Heart left ventricle (tissue), 13 donors: ENCODE data around the gene MPO.

Source experiments
- POLR2A ChIP-seq, 2 donors: fragments of 450-650 bp; IDR thresholded peaks; one replicate each; pipeline ENCODE4 v1.6.1; 2017; ENCODE audit warnings: antibody characterized with exemption in 2 of 2, mild to moderate bottlenecking in 2 of 2, moderate library complexity in 2 of 2
- TF ChIP-seq, protein P1 (sequence below), 12 donors: fragments of 200-600 bp; sonication (generic) in 4 of 12; IDR thresholded peaks; one replicate each; pipeline versions ENCODE4 v1.5.0 to v1.8.0; 2018 to 2022; ENCODE audit warnings: antibody characterized with exemption in 12 of 12, mild to moderate bottlenecking in 5 of 12
- donor health status: ischemic (EF 13 %, LVEDD 7.1; RV severe dilation, severe dysfunction).
- donor health status: DM: no; HTN: yes; CAD: no.
- donor health status: DM: no; HTN: no; CAD: no.
- donor health status: ischemic (EF 25% LVEDD 6.9; RV normal size, moderate dysfunction).
- donor health status: ischemic (EF 25% LVEDD 5.7; RV mildly dilated, moderate dysfunction).
- donor health status: ischemic (EF 35%, LVEDD 5.7; RV mildly dilated, moderate dysfunction).
- donor health status: nonischemic (EF 11% LVEDD 7.7; RV severe dilation, severe dysfunction).
- donor health status: DM: yes; HTN: yes; CAD: no.
- donor health status: PGD.
- donor health status: ischemic (EF 29% LVEDD 5.4; RV normal size, mild dysfunction).
- donor health status: nonischemic (EF 23%, LVEDD 6.1; RV moderate dilation, normal function).

DNA sequence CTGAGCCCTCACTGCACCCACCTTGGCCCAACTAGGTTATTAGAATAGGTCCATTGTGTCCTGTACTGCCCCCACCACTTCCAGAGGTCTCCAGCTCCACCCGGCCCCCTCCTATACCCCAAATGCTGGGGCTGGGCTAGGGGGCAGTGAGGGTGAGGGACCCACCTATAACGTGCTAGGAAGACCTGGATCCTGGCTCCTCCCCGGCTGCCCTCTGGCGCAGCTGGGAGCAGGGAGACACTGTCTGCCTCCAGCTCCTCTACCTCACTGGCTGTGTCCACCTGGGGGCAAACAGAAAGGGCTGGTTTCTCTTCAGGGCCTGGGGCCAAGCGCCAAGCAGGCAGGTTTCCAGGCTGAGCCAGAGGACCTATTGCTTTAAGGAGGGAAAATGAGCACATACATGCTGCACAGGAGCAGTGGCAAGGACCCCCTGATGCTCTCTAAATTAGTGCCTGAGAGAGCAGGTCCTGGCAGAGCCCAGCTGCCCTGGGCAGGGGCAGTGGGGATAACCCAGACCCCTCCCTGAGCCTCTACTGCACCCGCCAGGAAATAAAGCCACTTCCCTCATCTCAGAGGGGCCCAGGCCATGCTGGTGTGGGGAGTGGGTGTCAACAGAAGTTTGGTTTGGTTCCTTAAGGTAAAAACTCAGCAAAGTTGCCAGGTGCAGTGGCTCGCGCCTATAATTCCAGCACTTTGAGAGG, 35.7 kb upstream of the MPO start:
- TF ChIP-seq, protein P1, sequence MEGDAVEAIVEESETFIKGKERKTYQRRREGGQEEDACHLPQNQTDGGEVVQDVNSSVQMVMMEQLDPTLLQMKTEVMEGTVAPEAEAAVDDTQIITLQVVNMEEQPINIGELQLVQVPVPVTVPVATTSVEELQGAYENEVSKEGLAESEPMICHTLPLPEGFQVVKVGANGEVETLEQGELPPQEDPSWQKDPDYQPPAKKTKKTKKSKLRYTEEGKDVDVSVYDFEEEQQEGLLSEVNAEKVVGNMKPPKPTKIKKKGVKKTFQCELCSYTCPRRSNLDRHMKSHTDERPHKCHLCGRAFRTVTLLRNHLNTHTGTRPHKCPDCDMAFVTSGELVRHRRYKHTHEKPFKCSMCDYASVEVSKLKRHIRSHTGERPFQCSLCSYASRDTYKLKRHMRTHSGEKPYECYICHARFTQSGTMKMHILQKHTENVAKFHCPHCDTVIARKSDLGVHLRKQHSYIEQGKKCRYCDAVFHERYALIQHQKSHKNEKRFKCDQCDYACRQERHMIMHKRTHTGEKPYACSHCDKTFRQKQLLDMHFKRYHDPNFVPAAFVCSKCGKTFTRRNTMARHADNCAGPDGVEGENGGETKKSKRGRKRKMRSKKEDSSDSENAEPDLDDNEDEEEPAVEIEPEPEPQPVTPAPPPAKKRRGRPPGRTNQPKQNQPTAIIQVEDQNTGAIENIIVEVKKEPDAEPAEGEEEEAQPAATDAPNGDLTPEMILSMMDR (IDR thresholded peaks at IDR 0.05) = no peak
- no peak for TF ChIP-seq POLR2A (IDR thresholded peaks at IDR 0.05)
